Adrenal gland (tissue), 5 donors: ENCODE measurements around the gene SLC35F2.

Source experiments
- CTCF ChIP-seq, 6 experiments: fragments of 450-650 bp in 4 of 6; fragments of 200-600 bp in 2 of 6; sonication (generic) in 1 of 6; IDR thresholded peaks; 1 replicate in 5 of 6; 2 replicates in 1 of 6; pipeline versions ENCODE4 v1.5.1 to v1.8.0; 2016 to 2021; ENCODE audit warnings: antibody characterized with exemption in 6 of 6, mild to moderate bottlenecking in 2 of 6, moderate library complexity in 1 of 6
- POLR2A ChIP-seq, 2 donors: fragments of 450-650 bp; IDR thresholded peaks; one replicate each; pipeline ENCODE4 v1.6.1; 2017; ENCODE audit warnings: antibody characterized with exemption in 2 of 2, mild to moderate bottlenecking in 2 of 2, moderate library complexity in 1 of 2
- donor health status: DM: no; HTN: no; CAD: no.

- no peak for TF ChIP-seq CTCF (IDR thresholded peaks at IDR 0.05)
- no peak for TF ChIP-seq POLR2A (IDR thresholded peaks at IDR 0.05)
Measured at GRCh38 chr11:107834995-107835394, 23.6 kb downstream of the SLC35F2 start.
